ENCODE results near the gene PLXNA4. TPM values are rescaled to one million over a fixed set of nuclear protein-coding genes. Genes with fewer than 3 reads are reported as not detected.

The PLXNA4 gene
- total RNA-seq, 4 donors from 2014 or later: 0.49 to 7.1 (median 2.0) TPM

DNA sequence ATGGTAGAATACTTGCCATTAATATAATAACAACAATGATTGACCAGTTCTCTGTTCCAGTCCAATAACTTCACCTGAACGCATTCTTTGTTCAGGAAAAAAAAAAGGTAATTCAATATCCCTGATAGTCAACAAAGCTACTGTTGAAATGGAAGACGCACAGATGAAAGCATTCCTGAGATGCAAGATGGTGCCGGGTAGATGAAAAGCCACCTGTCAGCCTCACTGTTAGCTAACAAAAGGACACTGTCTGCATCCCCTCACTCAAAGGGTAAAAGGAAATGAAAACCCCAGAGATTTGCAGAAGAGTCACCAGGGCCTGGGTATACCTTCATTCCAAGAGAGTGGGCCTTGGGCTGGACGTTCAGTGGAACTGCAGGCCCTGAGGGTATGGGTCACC is 357.4 kb downstream of the PLXNA4 start:
- no peak overlapping the region for H3K4me3 ChIP-seq
- WGBS, 2 donors: 75 to 83% methylated on average over 4 of the region's 4 CpGs
- intact Hi-C loops (cut with DNase I): no loop called here
- no peak for TF ChIP-seq POLR2A (IDR thresholded peaks at IDR 0.05)
- no peak for TF ChIP-seq CTCF (IDR thresholded peaks at IDR 0.05)
- DNase-seq: no peak
- H3K27ac ChIP-seq: no peak overlapping the region
- no peaks in the 10 kb centered on the region for H3K27me3 ChIP-seq
- H3K4me1 ChIP-seq: peaks cover 0 to 14% (median 0%) of the 10 kb centered on the region in 3 donors
- H3K36me3 ChIP-seq: no peaks in the 10 kb centered on the region
- no peaks in the 10 kb centered on the region for H3K9me3 ChIP-seq

DNA sequence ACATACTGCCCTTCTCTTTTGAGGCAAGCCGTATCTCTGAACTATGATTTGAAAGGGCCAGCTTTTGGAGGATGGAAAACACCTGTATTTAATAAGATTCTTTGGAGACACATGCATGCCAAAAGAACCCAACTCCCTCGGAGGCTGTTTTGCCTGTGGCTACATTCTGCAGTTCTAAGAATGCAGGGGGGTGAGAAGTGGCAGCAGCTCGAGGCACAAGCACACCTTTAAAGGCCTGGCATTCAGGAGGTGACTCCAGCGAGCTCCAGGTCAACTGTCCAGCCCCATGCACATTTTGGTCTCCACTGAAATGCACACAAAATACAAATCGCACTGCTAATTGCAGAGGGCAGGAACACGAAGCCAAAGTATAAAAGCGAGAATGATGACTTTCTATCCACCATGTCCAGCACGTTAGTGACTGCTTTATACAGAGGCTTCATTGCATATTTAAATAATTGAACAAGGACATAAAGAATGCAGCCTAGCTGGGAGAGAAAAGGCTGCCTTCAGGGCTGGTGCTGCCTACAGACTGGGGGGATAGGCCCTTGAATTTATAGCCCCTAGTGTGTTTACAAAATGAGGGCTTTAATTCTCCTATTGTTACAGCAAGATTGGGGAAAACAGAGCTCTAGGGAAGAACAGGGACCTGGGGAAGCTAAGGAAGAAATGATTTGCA is 359.3 kb downstream of the PLXNA4 start:
- H3K27me3 ChIP-seq: no peaks in the 10 kb centered on the region
- no peak overlapping the region for H3K27ac ChIP-seq
- H3K4me1 ChIP-seq: peaks cover 0 to 12% (median 0%) of the 10 kb centered on the region in 3 donors
- H3K4me3 ChIP-seq: no peak overlapping the region
- 56 to 66% methylated on average over 8 of the region's 8 CpGs for WGBS, 2 donors
- H3K9me3 ChIP-seq: no peaks in the 10 kb centered on the region
- intact Hi-C loops (cut with DNase I): no loop called here
- DNase-seq: no peak
- TF ChIP-seq POLR2A (IDR thresholded peaks at IDR 0.05) (no peak), CTCF (IDR thresholded peaks at IDR 0.05) (no peak)
- no peaks in the 10 kb centered on the region for H3K36me3 ChIP-seq

DNA sequence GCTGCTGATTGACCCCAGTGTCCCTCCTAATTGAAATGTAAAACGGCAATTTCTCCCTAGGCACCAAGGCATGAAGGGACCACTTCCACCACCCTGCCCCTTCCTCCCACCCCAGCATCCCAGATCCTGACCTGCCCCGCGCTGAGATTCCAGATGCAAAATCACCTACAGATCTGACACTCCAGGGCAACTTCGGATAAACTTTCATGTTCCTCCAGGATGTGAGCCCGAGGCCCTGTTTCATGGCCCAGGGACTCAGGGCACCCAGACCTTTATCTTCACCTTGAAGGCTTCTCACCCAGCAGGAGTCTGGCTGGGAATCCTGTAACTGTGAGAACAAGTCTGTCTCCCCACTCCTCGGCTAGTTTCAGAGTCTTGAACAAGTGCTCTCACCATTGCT is 361.8 kb downstream of the PLXNA4 start:
- Histone ChIP-seq H3K4me1 (no peaks in the 10 kb centered on the region), H3K27ac (no peak overlapping the region), H3K4me3 (no peak overlapping the region), H3K27me3 (no peaks in the 10 kb centered on the region), H3K9me3 (no peaks in the 10 kb centered on the region), H3K36me3 (no peaks in the 10 kb centered on the region)
- intact Hi-C loops (cut with DNase I): no loop called here
- WGBS, 2 donors: 67 to 86% methylated on average over 3 to 5 of the region's 6 CpGs
- no peak for DNase-seq
- TF ChIP-seq CTCF (IDR thresholded peaks at IDR 0.05): no peak
- no peak for TF ChIP-seq POLR2A (IDR thresholded peaks at IDR 0.05)

DNA sequence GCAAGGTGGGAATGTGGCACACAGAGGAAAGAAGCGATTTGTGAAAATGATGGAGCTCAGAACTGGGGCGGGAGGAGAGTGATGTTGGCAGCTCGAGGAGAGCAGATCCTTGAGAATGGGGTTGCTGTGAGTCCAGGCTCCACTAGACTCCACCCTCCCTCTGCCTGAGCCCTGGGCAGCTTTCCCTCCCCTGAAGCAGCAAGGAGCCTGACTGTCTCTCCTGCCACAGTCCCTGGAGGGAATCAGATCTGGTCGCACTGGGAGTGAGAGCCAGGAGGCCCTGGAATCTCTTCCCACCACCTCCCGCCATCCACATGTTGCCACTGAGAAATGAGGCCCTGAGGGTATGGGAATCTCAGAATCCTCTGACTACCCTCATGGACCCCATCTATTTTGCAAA is 362.7 kb downstream of the PLXNA4 start:
- no peaks in the 10 kb centered on the region for H3K36me3 ChIP-seq
- H3K4me1 ChIP-seq: no peaks in the 10 kb centered on the region
- 80 to 84% methylated on average over 4 to 5 of the region's 5 CpGs for WGBS, 2 donors
- no peak overlapping the region for H3K27ac ChIP-seq
- TF ChIP-seq CTCF (IDR thresholded peaks at IDR 0.05) (no peak), POLR2A (IDR thresholded peaks at IDR 0.05) (no peak)
- intact Hi-C loops (cut with DNase I): no loop called here
- DNase-seq: no peak
- no peaks in the 10 kb centered on the region for H3K27me3 ChIP-seq
- no peak overlapping the region for H3K4me3 ChIP-seq
- no peaks in the 10 kb centered on the region for H3K9me3 ChIP-seq

- Histone ChIP-seq H3K27me3 (no peaks in the 10 kb centered on the region), H3K4me3 (no peak overlapping the region), H3K4me1 (no peaks in the 10 kb centered on the region), H3K27ac (no peak overlapping the region), H3K9me3 (no peaks in the 10 kb centered on the region), H3K36me3 (no peaks in the 10 kb centered on the region)
- 70 to 100% methylated on average over 2 to 4 of the region's 4 CpGs for WGBS, 2 donors
- no peak for TF ChIP-seq CTCF (IDR thresholded peaks at IDR 0.05)
- TF ChIP-seq POLR2A (IDR thresholded peaks at IDR 0.05): no peak
- no peak for DNase-seq
- intact Hi-C loops (cut with DNase I): no loop called here
These were observed 364.3 kb downstream of the PLXNA4 start for GRCh38 chr7:132211971-132212370.
